Coronary artery (tissue), 2 donors: ENCODE measurements around the gene SPRR1A.

Experiments used
- DNase-seq: peaks from one replicate; pipeline ENCODE4 v3.0.0-alpha.2; 2017; ENCODE audit warnings: low spot score
- H3K27ac ChIP-seq, 2 donors: fragments of 200-600 bp; sonication (generic); one replicate each; pipeline ENCODE4 v1.5.1; 2016 to 2019
- H3K4me3 ChIP-seq: fragments of 200-600 bp; sonication (generic); 2 replicates; pipeline ENCODE4 v1.5.1; 2016; ENCODE audit warnings: mild to moderate bottlenecking, moderate library complexity
- TF ChIP-seq, protein P1 (sequence below): fragments of 200-600 bp; sonication (generic); IDR thresholded peaks from one replicate; pipeline ENCODE4 v1.5.1; 2019; ENCODE audit warnings: antibody characterized with exemption

Gene SPRR1A

DNA sequence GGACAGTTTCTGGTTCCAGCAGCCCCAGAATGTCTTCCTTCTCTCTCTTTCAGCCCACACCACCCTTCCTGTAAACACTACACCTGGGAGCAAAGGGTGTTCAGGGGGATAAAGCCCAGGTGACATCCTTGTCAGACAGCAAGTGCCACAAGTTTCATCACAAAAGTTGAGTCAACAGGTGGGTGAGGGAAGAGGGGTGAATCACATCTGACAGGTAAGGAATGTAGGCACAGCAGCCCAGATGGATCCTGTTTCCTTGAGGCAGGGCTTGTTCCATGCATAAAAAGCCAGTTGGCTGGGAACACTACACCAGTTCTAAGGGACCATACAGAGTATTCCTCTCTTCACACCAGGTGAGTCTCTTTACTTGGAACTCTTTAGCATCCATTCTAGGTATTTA lies 47.0 kb downstream of the SPRR1A start, which contains the start of gene SPRR1B:
SPRR1B (plus strand) TSS at position 309 of the 400 bp plus-strand sequence. CDS start 1,143 bp downstream, outside the sequence.
- H3K27ac ChIP-seq, result no peak within 1 kb of the TSS
- TF ChIP-seq, protein P1, sequence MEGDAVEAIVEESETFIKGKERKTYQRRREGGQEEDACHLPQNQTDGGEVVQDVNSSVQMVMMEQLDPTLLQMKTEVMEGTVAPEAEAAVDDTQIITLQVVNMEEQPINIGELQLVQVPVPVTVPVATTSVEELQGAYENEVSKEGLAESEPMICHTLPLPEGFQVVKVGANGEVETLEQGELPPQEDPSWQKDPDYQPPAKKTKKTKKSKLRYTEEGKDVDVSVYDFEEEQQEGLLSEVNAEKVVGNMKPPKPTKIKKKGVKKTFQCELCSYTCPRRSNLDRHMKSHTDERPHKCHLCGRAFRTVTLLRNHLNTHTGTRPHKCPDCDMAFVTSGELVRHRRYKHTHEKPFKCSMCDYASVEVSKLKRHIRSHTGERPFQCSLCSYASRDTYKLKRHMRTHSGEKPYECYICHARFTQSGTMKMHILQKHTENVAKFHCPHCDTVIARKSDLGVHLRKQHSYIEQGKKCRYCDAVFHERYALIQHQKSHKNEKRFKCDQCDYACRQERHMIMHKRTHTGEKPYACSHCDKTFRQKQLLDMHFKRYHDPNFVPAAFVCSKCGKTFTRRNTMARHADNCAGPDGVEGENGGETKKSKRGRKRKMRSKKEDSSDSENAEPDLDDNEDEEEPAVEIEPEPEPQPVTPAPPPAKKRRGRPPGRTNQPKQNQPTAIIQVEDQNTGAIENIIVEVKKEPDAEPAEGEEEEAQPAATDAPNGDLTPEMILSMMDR, result no peak
- no peak for DNase-seq
- H3K4me3 ChIP-seq, result no peak within 1 kb of the TSS

DNA sequence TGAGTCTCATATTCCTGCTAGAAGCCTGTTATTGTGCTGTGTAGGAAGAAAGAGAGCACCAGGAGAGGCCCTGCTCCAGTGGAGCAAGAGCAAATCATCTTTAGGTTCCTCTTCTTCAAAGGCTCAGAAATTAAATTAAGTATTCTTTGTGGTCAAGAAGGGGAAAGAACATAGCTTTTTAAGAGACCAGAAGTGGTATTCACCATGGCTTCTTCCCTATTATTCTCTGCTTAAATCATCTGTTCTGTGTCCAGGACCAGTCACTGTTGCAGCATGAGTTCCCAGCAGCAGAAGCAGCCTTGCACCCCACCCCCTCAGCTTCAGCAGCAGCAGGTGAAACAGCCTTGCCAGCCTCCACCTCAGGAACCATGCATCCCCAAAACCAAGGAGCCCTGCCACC lies 48.2 kb downstream of the SPRR1A start:
- Histone ChIP-seq H3K4me3 (no peak overlapping the region), H3K27ac (no peak overlapping the region)
- no peak for DNase-seq
- TF ChIP-seq, protein P1, result no peak

DNA sequence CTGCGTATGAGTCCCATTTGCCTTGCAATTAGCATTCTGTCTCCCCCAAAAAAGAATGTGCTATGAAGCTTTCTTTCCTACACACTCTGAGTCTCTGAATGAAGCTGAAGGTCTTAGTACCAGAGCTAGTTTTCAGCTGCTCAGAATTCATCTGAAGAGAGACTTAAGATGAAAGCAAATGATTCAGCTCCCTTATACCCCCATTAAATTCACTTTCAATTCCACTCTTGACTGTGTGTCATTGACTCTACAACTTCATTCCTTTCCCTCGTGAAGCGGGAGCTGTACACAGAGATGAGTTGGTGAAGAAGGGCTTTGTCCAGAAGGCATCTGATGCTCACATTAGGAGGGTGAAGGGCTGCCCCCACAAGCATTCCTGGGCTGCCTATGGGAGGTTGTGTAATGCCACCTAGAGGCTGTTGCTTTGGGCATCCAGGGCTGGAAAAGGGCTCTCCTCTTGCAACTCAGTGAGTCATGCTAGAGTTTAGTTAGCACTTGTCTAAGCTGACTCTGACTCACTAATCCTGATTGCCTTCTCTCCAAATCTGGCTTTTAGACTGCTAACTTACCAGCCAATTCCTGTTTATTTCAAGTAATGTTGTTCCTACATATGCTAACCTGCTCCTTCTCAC lies 48.9 kb downstream of the SPRR1A start:
- TF ChIP-seq, protein P1, result no peak
- H3K27ac ChIP-seq, result no peak overlapping the region
- DNase-seq, result no peak
- no peak overlapping the region for H3K4me3 ChIP-seq

DNA sequence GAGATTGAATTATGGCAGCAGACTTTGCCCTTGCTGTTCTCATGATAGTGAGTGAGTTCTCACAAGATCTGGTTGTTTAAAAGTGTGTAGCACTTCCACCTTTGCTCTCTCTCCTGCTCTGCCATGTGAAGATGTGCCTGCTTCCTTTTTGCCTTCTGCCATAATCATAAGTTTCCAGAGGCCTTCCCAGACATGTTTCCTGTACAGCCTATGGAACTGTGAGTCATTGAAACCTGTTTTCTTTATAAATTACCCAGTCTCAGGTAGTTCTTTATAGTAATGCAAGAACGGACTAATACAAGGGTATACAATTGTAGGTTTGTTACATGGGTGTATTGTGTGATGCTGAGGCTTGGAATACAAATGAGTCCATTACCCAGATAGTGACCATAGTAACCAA lies 51.3 kb downstream of the SPRR1A start:
- Histone ChIP-seq H3K27ac (no peak overlapping the region), H3K4me3 (no peak overlapping the region)
- TF ChIP-seq, protein P1, result no peak
- no peak for DNase-seq
